ENCODE data around the gene WNT3A.

WNT3A gene

DNA sequence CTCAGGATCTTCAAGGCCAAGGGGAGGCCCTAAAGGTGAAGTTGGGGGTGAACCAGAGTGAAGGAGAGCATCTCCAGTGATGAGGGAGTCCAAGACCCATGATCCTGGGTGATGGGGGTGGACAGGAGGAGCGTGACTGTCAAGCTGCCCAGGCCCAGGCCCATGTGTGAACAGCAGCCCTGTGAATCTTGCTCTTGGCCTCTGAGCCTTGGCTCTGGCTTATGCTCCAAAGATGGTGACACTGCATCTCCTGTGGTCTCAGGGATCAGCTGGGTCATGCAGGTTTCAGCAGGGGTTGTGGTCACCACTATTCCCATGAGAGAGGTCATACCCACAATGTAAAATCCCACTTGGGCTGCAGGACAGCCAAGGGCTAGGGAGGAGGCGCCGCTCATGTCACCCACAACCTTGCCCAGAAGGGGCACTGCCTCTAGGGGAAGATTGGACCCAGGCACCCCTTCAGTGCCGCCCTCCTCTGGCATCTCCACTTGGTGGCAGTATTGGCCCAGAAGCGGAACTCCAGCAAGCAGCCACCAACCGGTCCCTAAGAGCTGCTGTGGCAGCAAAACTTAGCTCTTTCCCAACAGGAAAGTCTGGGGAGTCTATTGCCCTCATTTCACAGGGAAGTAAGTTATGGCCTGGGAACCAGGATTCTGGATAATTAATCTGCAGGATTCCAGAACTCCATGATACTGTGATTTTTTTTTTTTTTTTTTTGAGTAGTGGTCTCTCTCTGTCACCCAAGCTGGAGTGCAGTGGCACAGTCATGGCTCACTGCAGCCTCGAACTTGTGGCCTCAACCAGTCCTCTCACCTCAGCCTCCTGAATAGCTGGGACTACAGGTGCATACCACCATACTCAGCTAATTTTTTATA lies 7.5 kb upstream of the WNT3A start:
- peak; percentile 73 for DNase-seq

DNA sequence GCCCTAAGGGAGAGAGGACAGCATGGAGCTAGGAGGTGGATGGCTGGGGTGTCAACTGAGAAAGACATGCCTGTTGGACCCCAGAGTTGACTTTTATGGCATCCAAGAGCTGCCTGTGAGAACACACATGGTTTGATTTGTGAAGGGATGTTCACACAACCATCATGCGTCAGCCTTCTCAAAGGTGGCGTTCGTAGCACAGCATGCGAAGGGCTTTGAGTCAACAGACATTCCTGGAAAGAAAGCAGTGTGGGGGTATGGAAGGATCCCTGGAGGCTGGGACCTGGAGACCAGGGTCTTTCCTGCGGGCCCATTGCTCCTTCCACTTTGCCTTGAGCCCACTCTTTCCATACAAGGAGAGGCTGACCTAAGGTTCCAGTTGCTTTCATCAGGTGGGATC lies 6.4 kb upstream of the WNT3A start:
- no peak for DNase-seq

DNA sequence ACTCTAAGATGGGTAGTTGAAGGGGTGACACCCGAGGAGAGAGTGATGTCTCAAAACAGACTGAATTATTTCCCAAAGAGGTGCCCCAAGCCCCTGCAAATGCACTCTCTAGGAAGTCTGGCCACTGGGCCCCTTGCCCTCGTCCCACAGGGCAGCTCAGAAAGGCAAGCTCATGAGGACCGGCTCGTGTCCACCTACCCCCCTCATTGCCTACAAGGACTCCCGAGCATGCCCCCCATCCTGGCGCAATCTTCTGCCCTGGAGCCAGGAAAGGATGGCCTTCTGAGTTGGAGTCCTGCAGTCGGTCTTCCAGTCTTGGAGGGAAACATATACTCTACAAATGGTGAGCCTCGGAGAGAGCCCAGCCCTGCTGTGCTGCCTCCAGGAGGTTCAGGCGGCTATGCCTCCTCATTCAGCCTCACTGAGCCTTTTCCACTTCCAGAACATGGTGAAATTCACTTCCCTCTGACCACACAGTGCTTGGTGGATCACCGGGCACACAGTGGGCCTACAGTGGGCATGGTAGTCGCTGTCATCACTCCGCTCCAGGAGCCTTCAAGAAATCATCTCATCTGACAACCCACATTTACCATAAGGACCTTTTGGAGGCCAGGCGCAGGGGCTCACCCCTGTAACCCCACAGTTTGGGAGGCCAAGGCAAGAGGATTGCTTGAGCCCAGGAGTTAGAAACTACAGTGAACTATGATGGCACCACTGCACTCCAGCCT lies 5.8 kb upstream of the WNT3A start:
- DNase-seq, result no peak

- DNase-seq, result no peak
These were observed 4.9 kb upstream of the WNT3A start for GRCh38 chr1:228001738-228002535.

DNA sequence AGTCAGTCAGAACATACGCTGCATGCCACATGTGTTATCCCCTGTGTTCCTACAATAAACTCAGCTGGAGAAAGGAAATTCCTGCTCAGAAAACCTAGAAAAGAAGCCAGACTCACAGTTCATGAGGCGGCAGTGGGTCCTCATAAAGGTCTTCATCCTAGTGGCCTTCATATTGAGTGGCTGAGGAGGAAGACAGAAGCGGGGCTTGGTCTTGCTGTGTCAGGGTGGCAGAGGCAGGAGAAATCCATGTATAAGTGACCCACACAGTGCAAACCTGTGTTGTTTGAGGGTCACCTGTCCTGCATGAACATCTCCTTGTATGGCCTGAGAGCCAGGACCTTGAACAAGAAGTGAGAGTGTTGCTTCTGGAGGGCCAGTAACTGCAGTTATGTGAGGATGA lies 4.0 kb upstream of the WNT3A start:
- no peak for DNase-seq

DNA sequence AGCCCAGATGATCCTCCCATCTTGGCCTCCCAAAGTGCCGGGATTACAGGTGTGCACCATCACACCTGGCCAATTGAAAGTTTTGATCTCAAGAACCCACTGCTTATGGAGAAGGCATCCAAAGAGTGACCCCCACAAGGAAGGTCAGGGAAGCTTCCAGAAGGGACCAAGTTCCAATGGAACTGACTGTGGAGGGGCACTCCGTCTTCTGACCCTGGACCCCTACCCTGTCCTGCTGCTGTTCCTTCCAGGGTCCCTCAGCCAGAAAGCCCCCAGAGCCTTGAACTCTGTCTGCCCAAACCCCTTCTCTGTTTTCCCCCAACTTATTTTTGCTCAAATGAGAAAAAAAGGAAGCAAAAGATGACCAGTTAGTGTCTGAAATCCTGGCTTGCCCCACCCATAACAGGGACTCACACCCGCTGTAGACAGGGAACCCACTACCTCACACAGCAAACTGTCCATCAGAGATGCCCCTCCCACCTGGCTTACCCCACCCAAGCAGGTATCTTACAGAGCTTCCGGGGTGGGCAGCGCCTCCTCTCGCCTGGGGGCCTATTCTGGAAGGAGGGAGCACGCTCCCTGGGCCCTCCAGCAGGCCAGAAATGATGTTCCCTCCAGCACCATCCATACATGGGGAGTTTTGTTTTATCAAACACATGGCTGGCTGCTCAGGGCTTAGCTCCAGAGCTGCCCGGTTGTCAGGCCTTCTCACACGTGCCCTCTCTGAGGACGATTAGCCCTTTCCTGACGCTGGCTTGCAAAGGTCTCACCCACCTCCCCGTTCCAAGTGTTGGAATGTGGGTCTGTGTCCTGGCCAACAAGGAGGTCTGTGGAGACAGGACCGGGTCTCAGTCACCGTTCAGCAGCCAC lies 3.1 kb upstream of the WNT3A start:
- no peak for DNase-seq

GRCh38 chr1:228004331-228004855 lies 2.4 kb upstream of the WNT3A start:
- peak; percentile 52 for DNase-seq

DNA sequence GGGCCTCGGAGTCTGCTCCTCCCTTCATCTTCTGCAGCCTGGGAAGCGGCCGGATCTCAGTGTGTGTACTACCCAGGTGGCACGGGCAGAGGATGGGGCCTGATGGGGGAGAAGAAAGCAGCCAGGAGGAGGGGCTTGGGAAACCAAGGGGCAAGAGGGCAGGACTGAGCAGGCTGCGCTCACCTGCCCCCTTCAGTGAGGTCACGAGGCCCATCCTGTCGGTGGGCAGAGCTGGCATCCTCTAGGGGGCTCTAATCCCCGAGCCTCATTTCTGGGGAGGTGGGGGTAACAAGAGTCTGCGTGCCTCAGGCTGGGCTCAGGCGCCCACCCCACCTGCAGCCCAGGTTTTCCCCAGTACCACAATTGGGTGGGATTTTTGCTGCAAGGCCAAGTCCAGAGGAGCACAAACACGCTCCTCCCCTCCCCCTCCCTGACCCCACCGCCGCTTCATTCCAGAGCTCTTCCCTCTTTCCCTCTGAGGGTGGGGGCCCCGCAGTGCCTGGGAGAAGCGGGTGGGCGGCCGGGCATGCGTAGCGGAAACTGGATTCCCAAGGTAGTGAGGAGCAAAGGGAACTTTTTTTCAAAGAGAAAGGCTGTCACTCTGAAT lies 1.8 kb upstream of the WNT3A start:
- no peak for DNase-seq

GRCh38 chr1:228005511-228006033 lies 1.2 kb upstream of the WNT3A start:
- no peak for DNase-seq

DNA sequence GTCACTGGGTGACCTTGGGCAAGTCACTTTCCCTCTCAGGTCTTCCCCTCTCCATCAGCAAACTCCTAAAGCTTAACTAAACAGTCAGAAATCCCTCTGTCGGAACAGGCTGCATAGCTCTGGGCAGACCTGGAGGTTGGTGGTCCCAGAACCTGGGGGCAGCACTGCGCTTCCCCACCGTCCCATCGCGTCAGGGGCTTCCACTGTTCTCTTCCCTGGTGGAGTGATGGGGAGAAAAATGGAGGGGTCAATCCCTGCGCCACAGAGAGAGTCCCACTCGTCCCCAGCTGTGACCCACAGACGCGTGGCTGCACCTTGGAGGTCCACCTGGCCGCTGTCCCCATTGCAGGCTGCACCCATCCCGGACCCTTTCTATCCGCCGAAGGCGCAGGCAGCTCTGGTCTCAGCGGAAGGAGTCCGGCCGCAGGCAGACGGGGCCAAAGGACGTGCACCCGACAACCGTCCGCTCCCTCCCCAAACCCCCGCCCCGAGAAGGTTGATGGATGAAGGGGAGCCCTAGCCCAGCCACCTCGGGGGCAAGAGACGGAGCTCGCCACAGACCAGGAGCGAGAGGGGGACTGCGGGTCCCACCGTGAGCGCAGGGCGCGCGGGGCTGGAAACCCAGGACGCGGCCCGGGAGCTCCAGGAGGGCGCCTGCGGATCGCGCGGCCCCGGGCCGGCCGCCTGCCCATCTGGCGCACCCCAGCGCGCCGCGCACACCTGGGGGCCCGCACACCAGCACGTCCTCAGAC lies 588 bp upstream of the WNT3A start:
- no peak for DNase-seq

DNA sequence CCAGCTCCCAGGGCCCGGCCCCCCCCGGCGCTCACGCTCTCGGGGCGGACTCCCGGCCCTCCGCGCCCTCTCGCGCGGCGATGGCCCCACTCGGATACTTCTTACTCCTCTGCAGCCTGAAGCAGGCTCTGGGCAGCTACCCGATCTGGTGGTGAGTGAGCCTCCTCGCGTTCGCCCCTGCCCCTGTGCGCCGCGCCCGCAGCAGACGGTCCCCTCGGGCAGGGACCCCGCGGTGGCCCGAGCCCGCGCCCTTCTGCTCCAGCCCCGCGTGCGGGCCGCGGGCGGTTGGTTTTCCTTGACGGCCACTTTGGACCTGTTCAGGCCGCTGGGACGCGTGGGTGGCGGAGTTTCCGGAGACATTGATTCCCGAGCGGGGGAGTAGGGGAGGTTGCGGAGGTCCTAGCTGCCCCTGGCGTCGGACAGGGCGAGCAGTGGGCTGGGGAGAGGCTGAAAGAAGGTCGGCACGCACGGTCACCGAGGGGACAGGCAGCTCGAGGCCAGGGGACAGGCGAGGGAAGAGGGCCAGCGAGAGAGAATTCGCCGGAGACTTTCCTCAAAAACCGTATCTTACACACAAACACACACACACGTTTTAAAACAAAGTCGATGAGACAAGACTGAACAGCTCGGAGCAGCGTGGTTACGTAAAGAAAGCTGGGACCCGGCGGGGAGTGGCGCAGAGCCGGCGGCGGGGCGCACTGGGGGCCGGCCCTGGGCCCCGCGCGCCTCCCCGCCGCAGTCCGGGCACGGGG lies 427 bp downstream of the WNT3A start:
- no peak for DNase-seq

DNA sequence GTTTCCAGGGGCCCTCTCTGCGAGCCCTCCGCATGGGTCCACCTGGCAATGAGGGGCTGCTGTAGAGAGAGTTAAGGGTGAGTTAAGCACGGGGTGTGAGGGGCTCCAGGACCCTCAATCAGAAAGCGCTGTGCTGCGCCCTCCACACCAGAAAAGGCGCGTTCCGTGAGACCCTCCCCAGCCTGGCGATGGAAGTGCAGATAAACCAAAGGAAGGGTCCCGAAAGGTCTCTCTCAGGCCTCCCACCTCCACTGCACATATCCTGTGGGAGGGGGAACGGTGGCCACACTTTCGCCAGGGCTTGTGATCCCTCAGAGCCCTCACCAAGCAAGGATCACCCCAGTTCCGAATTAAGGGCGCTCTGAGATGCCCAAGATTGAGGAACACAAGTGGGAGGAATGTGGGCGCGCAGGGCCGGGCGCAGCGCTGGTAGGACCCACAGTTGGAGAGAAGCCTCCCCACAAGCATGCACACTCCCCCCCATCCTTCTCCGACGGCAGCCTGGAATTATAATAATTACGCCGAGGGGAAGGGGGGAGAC lies 1.1 kb downstream of the WNT3A start:
- DNase-seq, result no peak

DNA sequence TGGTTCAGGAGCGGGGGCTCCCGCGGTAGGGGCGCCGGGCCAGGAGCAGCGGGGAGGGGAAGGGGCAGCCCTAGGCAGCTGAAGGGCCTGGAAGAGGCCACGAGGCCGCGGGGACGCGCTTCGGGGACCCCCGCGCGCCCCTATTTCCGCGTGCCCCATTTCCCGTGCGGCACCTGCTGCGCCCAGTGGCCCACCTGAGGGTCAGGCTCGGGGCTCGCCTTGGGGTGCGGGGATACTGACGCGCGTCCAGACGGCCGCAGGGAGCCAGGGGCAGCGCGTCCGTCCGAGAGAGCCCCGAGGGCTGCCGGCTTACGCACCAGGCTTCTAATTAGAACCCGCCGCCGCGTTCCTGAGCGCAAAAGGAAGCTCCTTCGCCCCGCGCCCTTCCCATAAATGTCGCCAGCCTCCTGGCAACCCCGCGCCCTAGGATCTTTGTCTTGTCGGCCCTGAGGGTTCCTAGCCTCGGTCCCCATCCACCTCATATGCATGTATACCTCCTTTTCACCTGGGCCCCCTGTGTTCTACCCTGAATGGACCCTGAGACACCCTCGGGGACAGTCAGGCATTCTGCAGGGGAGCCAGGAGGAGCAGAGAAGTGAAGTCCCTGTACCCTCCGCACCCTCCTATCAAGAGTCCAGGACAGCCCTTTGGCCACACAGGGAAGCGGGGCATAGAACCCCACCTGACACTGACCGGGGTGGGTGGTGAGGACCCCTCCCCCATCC lies 1.8 kb downstream of the WNT3A start:
- no peak for DNase-seq

DNA sequence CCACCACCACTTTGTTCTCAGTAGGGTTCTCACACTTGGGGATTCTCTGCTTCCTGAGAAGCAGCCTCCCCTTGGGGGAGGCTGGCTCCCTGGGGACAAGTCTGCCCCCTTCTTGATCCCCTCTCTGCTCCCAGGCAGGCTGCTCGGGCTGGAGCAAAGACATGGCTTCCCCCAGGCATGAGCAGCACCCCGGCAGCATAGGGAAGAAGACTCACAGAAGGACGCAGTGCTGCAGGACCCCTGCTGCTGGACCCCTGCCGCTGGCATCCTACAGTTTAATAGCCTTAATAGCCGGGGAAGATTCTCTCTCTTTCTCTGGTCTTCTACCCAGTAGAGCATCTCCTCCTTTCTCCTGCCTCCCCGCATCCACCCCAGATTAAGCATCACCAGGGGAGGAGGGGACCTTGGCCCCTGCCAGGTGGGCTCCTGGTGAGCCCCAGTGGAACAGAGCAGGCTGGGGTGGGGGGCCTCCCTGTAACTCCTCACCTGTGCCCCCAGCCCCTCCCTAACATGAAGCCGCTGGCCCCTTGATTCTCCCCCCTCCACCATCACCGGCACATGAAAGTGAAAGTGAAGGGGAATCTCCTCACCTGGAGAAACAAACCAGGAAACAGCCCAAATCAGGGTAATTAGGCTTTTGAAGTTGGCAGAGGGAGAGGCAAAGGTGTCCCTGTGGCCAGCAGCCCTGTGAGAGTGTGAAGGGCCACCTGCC lies 2.5 kb downstream of the WNT3A start:
- no peak for DNase-seq

- peak; percentile 51 for DNase-seq
These were observed 3.3 kb downstream of the WNT3A start for GRCh38 chr1:228009828-228010775.

GRCh38 chr1:228010921-228011320 lies 4.1 kb downstream of the WNT3A start:
- DNase-seq, result no peak

- no peak for DNase-seq
These were observed 5.0 kb downstream of the WNT3A start for GRCh38 chr1:228011721-228012311.
